Kidney epithelial cell (primary cell): Measurements from ENCODE around the gene NAPA. TPM values are rescaled to one million over a fixed set of nuclear protein-coding genes. Genes with fewer than 3 reads are reported as not detected.
"Not testable (repeated sequence)": the region's sequence is repeated elsewhere in the genome, so short reads cannot be mapped to it uniquely, and the experiment has no call there.

Source experiments
- DNase-seq: peaks from one replicate; pipeline ENCODE4 v3.0.0-alpha.2; 2010; ENCODE audit warnings: low read depth
- H3K27me3 ChIP-seq: 2 replicates; pipeline ENCODE4 v1.6.0; 2011; ENCODE audit warnings: low read length; ENCODE audit not compliant: control insufficient read depth, insufficient read depth
- H3K36me3 ChIP-seq: 2 replicates; pipeline ENCODE4 v1.5.1; 2011; ENCODE audit warnings: low read length; ENCODE audit not compliant: control insufficient read depth, insufficient read depth
- H3K4me3 ChIP-seq: 2 replicates; pipeline ENCODE4 v1.5.1; 2011; ENCODE audit warnings: low read depth, mild to moderate bottlenecking, control low read depth, low read length
- CTCF ChIP-seq: IDR thresholded peaks from 2 replicates; pipeline ENCODE4 v1.5.1; 2011; ENCODE audit warnings: mild to moderate bottlenecking, moderate library complexity, low read length, control low read depth, inconsistent platforms; ENCODE audit not compliant: insufficient read depth, poor library complexity, severe bottlenecking
- total RNA-seq: library from RNA; depleted of rRNA; stranded (reverse); fragments of >200 nt; gene quantifications from 2 replicates; pipeline ENCODE4 v1.2.3, GENCODE V29; 2015

The NAPA gene
- total RNA-seq, 1 donor from 2014 or later: 127 TPM

- Histone ChIP-seq H3K4me3 (no peak overlapping the region), H3K36me3 (peaks cover 2% of the 10 kb centered on the region), H3K27me3 (no peaks in the 10 kb centered on the region)
- TF ChIP-seq CTCF: no peak
- DNase-seq: no peak
Measured at GRCh38 chr19:47490847-47491246, 24.0 kb downstream of the NAPA start.

- Histone ChIP-seq H3K27me3 (no peaks in the 10 kb centered on the region), H3K36me3 (peaks cover 2% of the 10 kb centered on the region), H3K4me3 (no peak overlapping the region)
- DNase-seq: no peak
- no peak for TF ChIP-seq CTCF
Measured at GRCh38 chr19:47490031-47490430, 24.8 kb downstream of the NAPA start.

- no peak for DNase-seq
- Histone ChIP-seq H3K36me3 (peaks cover 2% of the 10 kb centered on the region), H3K4me3 (no peak overlapping the region), H3K27me3 (no peaks in the 10 kb centered on the region)
- no peak for TF ChIP-seq CTCF
Measured at GRCh38 chr19:47489072-47489914, 25.6 kb downstream of the NAPA start.

GRCh38 chr19:47487551-47488515 lies 27.0 kb downstream of the NAPA start:
- Histone ChIP-seq H3K4me3 (no peak overlapping the region), H3K27me3 (no peaks in the 10 kb centered on the region), H3K36me3 (peaks cover 2% of the 10 kb centered on the region)
- no peak for DNase-seq
- no peak for TF ChIP-seq CTCF

GRCh38 chr19:47486900-47487299 lies 28.0 kb downstream of the NAPA start:
- no peak for TF ChIP-seq CTCF
- H3K27me3 ChIP-seq: no peaks in the 10 kb centered on the region
- no peak overlapping the region for H3K4me3 ChIP-seq
- DNase-seq: no peak
- peaks cover 2% of the 10 kb centered on the region for H3K36me3 ChIP-seq

- not testable (repeated sequence) for H3K36me3 ChIP-seq, H3K27me3 ChIP-seq, H3K4me3 ChIP-seq, DNase-seq
Measured at GRCh38 chr19:47486220-47486619, 28.6 kb downstream of the NAPA start.
